Stimulated activated CD8-positive, alpha-beta memory T cell treated with anti-CD3 and anti-CD28 coated beads, Interleukin-4, amount 100 ng/mL, for 48 hours (primary cell): Measurements from ENCODE around the gene GOPC.
"Not testable (repeated sequence)": the region's sequence is repeated elsewhere in the genome, so short reads cannot be mapped to it uniquely, and the experiment has no call there.

Source experiments
- DNase-seq: peaks from one replicate; pipeline ENCODE4 v3.0.0-alpha.2; 2020

Gene GOPC

GRCh38 chr6:117548797-117549301 lies 53.5 kb downstream of the GOPC start:
- DNase-seq: peak; percentile 33

- peak; percentile 45 for DNase-seq
Measured at GRCh38 chr6:117547688-117548621, 54.4 kb downstream of the GOPC start.

- no peak for DNase-seq
Measured at GRCh38 chr6:117546674-117547073, 55.6 kb downstream of the GOPC start.

- DNase-seq: no peak
Measured at GRCh38 chr6:117545161-117545595, 57.1 kb downstream of the GOPC start.

GRCh38 chr6:117544716-117545115 lies 57.6 kb downstream of the GOPC start:
- no peak for DNase-seq

GRCh38 chr6:117542493-117542892 lies 59.8 kb downstream of the GOPC start:
- no peak for DNase-seq

- DNase-seq: no peak
Measured at GRCh38 chr6:117540670-117541069, 61.6 kb downstream of the GOPC start.

GRCh38 chr6:117538615-117539014 lies 63.7 kb downstream of the GOPC start:
- no peak for DNase-seq

GRCh38 chr6:117536317-117536716 lies 66.0 kb downstream of the GOPC start:
- DNase-seq: no peak

- DNase-seq: no peak
Measured at GRCh38 chr6:117534974-117535373, 67.3 kb downstream of the GOPC start.

- DNase-seq: no peak
Measured at GRCh38 chr6:117533775-117534174, 68.5 kb downstream of the GOPC start.

- DNase-seq: no peak
Measured at GRCh38 chr6:117531809-117532725, 70.2 kb downstream of the GOPC start.

GRCh38 chr6:117531346-117531745 lies 71.0 kb downstream of the GOPC start:
- DNase-seq: no peak

- no peak for DNase-seq
Measured at GRCh38 chr6:117530467-117531242, 71.7 kb downstream of the GOPC start.

GRCh38 chr6:117525607-117526006 lies 76.7 kb downstream of the GOPC start:
- DNase-seq: no peak

GRCh38 chr6:117521791-117522502 lies 80.4 kb downstream of the GOPC start:
- no peak for DNase-seq

GRCh38 chr6:117520603-117521395 lies 81.5 kb downstream of the GOPC start:
- DNase-seq: no peak

- no peak for DNase-seq
Measured at GRCh38 chr6:117518870-117519269, 83.4 kb downstream of the GOPC start.

- not testable (repeated sequence) for DNase-seq
Measured at GRCh38 chr6:117517995-117518394, 84.3 kb downstream of the GOPC start.

GRCh38 chr6:117515326-117515725 lies 87.0 kb downstream of the GOPC start:
- DNase-seq: no peak

GRCh38 chr6:117514655-117515054 lies 87.7 kb downstream of the GOPC start:
- no peak for DNase-seq
